Keratinocyte (primary cell): ENCODE data around the gene PHF23.

Experiments
- CTCF ChIP-seq, 3 experiments: IDR thresholded peaks in 1 of 3; conservative IDR thresholded peaks in 1 of 3; optimal IDR thresholded peaks in 1 of 3; 2 replicates in 2 of 3; 3 replicates in 1 of 3; pipeline versions ENCODE3 to v1.5.1; 2011; ENCODE audit warnings: low read length in 3 of 3, mild to moderate bottlenecking in 3 of 3, moderate library complexity in 2 of 3, control low read depth in 1 of 3, inconsistent platforms in 1 of 3; ENCODE audit not compliant: insufficient read depth in 2 of 3; ENCODE audit errors: extremely low read depth in 1 of 3
- EZH2 ChIP-seq: IDR thresholded peaks from one replicate; pipeline ENCODE4 v1.6.1; 2012; ENCODE audit warnings: inconsistent platforms, mild to moderate bottlenecking, low read length, moderate library complexity

GRCh38 chr17:7258731-7259554, 19.7 kb upstream of the PHF23 start:
- no peak for TF ChIP-seq CTCF (optimal IDR thresholded peaks at IDR 0.05 in 1 of 3, IDR thresholded peaks at IDR 0.05 in 1 of 3, conservative IDR thresholded peaks at IDR 0.05 in 1 of 3; ENCODE audit: extremely low read depth in 1 of 3, insufficient read depth in 2 of 3, low read length in 3 of 3)
- no peak for TF ChIP-seq EZH2
